HL-60 (cell line): ENCODE measurements around the gene AGA.

ENCODE experiments used
- CTCF ChIP-seq: IDR thresholded peaks from one replicate; pipeline ENCODE4 v1.5.1; 2011; ENCODE audit warnings: low read length, control low read depth, inconsistent platforms; ENCODE audit not compliant: insufficient read depth
- GABPA ChIP-seq: IDR thresholded peaks from 2 replicates; pipeline ENCODE4 v1.6.1; 2012; ENCODE audit warnings: low read depth
- POLR2AphosphoS5 ChIP-seq: IDR thresholded peaks from 2 replicates; pipeline ENCODE4 v1.6.1; 2012; ENCODE audit warnings: low read depth
- SPI1 ChIP-seq: IDR thresholded peaks from 2 replicates; pipeline ENCODE4 v1.6.1; 2012; ENCODE audit warnings: low read depth, mild to moderate bottlenecking, borderline replicate concordance
- TF ChIP-seq, protein P1 (sequence below): IDR thresholded peaks from 2 replicates; pipeline ENCODE4 v1.6.1; 2012; ENCODE audit warnings: low read depth; ENCODE audit not compliant: insufficient replicate concordance

DNA sequence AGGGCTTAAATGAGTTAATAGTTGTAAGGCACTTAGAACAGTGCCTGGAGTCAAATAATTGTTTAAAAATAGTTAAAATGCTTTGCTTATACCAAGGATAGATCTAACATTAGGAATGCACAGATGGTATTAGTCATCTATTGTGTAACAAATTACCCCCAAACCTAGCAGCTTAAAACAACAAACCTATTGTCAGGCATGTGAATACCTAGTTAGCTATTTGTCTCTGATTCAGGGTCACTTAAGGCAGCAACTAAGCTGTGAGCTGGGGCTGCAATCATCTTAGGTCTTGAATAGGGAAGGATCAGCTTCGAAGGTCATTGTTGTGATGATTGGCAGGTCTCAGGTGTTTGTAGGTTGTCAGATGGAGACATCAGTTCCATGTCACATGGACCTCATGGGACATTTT is 42.4 kb upstream of the AGA start:
- TF ChIP-seq CTCF, result no peak
- TF ChIP-seq, protein P1, sequence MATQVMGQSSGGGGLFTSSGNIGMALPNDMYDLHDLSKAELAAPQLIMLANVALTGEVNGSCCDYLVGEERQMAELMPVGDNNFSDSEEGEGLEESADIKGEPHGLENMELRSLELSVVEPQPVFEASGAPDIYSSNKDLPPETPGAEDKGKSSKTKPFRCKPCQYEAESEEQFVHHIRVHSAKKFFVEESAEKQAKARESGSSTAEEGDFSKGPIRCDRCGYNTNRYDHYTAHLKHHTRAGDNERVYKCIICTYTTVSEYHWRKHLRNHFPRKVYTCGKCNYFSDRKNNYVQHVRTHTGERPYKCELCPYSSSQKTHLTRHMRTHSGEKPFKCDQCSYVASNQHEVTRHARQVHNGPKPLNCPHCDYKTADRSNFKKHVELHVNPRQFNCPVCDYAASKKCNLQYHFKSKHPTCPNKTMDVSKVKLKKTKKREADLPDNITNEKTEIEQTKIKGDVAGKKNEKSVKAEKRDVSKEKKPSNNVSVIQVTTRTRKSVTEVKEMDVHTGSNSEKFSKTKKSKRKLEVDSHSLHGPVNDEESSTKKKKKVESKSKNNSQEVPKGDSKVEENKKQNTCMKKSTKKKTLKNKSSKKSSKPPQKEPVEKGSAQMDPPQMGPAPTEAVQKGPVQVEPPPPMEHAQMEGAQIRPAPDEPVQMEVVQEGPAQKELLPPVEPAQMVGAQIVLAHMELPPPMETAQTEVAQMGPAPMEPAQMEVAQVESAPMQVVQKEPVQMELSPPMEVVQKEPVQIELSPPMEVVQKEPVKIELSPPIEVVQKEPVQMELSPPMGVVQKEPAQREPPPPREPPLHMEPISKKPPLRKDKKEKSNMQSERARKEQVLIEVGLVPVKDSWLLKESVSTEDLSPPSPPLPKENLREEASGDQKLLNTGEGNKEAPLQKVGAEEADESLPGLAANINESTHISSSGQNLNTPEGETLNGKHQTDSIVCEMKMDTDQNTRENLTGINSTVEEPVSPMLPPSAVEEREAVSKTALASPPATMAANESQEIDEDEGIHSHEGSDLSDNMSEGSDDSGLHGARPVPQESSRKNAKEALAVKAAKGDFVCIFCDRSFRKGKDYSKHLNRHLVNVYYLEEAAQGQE, result no peak
- no peak for TF ChIP-seq POLR2AphosphoS5
- TF ChIP-seq GABPA, result no peak
- TF ChIP-seq SPI1, result no peak
